DMS114 treated with DMSO at 0.1 percent for 48 hours (cell line): Measurements from ENCODE around the gene OTUB2.
A peak's percentile ranks its signal among the peaks of the same experiment; 100 is the strongest.
"Not testable (repeated sequence)": the region's sequence is repeated elsewhere in the genome, so short reads cannot be mapped to it uniquely, and the experiment has no call there.

Source experiments
- DNase-seq: peaks from one replicate; lab custom pipeline; 2025; ENCODE audit not compliant: unreplicated experiment; lab: John Stamatoyannopoulos, UW

OTUB2 gene

DNA sequence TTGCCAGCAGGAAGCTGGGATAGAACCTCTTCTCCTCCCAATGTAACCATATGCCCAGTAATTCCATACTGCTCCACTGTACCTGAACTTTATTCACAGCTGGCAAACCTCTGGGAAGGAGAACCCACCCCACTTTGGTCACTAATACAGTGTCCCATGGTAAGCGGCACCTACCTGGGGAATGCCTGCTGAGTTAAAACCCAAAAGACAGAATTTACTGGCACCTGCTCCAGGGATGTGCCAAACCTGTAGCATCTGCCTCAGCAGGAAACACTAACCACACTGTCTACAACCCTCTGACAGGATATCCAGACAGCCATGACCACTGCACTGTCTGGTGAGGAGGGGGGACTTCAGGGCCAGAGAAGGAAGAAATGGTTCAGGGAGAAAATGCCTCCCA lies 28.3 kb downstream of the OTUB2 start:
- DNase-seq = no peak

GRCh38 chr14:94054936-94055335 lies 28.8 kb downstream of the OTUB2 start:
- DNase-seq = no peak

- DNase-seq = no peak
These were observed 30.6 kb downstream of the OTUB2 start for GRCh38 chr14:94056579-94057308.

DNA sequence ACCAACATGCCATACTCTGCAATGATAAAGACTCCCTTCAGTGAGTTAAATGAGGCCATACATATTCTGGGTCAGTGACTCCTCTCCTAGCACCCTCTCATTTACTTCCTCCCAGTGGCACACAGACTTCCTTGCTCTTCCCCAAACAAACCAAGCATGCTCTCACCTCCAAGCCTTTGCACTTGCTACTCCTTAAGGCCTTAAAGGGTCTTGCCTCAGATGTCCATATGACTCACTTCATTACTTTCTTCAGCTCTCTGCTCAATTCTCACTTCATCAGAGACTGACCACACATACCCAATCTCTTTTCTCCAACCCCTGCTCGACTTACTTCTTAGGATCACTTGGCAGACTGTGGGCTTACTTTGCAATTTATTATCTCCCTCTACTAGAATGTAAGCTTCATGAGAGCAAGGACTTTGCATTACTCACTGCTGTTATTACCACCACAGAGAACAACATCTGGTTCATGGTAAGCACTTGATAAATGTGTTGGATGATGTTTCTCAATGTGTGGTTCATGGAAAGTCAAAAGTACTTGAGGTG lies 32.1 kb downstream of the OTUB2 start:
- DNase-seq = no peak

GRCh38 chr14:94058674-94059138 lies 32.6 kb downstream of the OTUB2 start:
- no peak for DNase-seq

DNA sequence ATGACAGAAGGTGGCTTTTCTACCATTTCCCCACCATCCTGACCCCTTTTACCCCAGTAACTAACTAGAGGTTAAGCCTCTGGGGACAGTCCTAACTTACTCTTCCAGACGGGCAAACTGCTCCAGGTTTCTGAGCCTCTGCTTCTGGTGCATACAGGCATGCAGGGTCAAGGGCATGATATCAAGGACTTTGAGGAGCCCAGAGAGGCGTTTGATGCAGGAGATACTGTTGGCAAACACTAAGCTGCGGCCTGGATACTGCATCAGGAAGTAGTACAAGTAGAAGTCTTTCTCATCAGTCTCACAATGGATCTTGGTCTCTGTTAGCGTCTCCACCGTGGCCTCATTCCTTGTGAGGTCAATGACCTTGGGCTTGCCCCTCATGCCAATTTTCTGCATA lies 33.9 kb downstream of the OTUB2 start:
- DNase-seq = no peak

DNA sequence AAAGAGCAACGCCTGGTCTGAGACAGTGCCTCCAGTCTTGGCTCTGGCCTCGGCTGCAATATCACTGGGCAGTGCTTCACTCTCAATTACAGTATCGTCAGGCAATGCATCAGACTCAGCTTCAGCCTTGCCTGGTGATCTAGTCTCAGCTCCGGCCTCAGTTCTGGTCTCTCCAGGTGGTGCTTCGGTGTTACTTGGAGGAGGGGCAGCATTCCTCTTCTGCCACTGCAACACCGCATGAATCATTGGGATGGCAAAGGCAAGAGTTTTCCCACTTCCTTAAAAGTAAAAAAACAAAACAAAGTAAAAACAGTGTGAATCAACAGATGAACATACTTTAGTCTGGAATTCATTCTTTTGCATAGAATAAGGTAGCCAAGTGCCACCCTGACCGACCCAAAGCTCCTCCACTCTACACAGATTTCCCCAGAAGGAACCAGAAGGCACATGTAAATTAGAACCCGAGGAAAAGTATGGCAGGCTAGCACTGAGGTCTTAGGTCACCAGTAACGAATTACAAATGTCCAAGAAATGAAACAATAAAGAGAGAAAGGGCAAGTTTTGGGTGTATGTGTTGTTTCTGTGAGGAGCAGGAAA lies 36.3 kb downstream of the OTUB2 start:
- DNase-seq = no peak

GRCh38 chr14:94066089-94066676 lies 40.0 kb downstream of the OTUB2 start:
- DNase-seq = no peak

DNA sequence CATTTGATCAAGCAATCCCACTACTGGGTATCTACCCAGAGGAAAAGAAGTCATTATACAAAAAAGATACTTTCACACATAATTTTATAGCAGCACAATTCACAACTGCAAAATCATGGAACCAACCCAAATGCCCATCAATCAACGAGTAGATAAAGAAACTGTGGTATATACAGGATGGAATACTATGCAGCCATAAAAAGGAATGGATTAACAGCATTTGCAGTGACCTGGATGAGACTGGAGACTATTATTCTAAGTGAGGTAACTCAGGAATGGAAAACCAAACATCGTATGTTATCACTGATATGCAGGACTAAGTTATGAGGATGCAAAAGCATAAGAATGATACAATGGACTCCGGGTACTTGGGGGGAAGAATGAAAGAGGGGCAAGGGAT lies 45.9 kb downstream of the OTUB2 start:
- not testable (repeated sequence) for DNase-seq

DNA sequence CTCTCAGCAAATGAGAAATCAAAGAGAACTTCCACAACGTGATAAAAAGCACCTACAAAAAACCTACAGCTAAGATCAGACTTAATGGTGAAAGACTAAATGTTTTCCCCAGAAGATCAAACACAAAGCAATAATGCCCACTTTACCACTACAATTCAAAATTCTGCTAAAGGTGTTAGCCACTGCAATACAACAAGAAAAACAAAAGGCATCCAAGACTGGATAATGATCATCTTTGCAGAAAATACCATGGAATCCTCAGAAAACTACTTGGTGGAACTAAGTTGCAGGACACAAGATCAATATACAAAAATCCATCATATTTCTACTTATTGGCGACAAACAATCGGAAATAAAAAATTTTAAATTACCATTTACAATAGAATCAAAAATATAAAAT lies 48.4 kb downstream of the OTUB2 start:
- DNase-seq = no peak

- no peak for DNase-seq
These were observed 48.9 kb downstream of the OTUB2 start for GRCh38 chr14:94075008-94075407.

DNA sequence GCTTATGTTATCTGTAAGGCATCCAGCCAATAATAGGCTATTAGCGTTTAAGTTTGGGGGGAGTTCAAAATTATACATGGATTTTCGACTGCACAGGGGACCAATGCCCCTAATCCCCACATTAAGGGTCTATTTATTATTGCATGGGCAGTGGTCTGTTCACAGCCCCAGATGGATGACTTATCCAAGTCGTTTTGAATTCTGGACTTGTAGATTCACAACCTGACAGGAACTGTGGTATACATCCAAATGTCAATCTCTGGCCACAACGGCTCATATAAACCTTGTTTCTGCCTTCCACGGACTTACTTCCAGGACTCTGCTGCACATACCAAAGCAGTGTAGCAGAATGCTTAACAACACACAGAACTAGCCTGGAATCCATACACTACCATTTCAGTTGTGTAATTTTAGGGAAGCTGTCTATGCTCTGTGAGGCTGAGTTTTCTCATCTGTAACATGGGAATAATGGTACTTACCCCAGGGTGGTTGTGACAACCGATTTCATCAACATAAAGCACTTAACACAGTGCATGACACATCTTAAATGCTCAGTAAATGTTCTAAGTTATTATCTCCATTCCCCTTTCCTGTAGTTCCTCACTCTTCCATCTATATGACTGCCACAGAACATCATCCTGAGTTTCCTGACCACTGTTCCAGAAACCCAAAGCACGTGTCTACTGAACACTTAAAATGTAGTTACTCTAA lies 51.1 kb downstream of the OTUB2 start:
- DNase-seq = no peak

GRCh38 chr14:94077823-94078222 lies 51.7 kb downstream of the OTUB2 start:
- no peak for DNase-seq

- no peak for DNase-seq
These were observed 53.9 kb downstream of the OTUB2 start for GRCh38 chr14:94079891-94080620.

- peak; percentile 85 for DNase-seq
These were observed 54.7 kb downstream of the OTUB2 start, which contains the start of the genes DDX24 and IFI27L1 for GRCh38 chr14:94080621-94081385. Gene DDX24, minus strand, starts transcription at chr14:94081202. Its CDS starts 1,460 bp downstream, at chr14:94079742. Gene IFI27L1, plus strand, starts transcription at chr14:94081310. Its CDS starts 15,628 bp downstream, at chr14:94096938.

DNA sequence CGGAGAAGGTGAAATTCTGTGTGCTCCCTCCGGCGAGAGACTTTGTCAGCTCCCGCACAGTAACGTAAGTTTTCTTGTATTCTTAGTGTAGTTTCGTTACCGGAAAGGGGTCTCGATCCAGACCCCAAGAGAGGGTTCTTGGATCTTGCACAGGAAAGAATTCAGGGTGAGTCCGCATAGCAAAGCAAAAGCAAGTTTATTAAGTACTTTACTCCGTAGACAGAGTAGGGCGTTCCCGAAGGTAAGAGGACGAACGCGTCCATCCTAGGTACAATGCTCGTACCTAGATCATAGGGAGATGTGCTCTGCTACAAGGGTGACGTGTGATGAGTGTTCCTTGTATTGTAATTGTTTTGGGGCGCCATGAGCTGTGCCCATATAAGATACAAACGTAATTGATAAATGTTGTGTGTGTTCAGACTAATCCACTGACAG lies 55.3 kb downstream of the OTUB2 start:
- no peak for DNase-seq

- no peak for DNase-seq
These were observed 61.8 kb downstream of the OTUB2 start for GRCh38 chr14:94087891-94088290.

GRCh38 chr14:94088516-94088915 lies 62.4 kb downstream of the OTUB2 start:
- no peak for DNase-seq

DNA sequence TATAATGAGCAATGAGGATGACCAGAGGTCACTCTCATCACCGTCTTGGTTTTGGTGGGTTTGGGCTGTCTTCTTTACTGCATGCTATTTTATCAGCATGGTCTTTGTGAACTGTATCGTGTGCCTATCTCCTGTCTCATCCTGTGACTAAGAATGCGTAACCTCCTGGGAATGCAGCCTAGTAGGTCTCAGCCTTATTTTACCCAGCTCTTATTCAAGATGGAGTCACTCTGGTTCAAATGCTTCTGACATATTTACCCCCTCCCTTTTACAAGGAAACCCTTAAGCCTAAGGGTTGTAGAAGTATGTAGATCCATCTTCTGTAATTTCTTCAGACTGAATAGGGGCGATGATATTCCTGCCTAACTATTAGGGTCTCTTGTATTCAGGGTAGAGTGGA lies 63.3 kb downstream of the OTUB2 start:
- DNase-seq = no peak

DNA sequence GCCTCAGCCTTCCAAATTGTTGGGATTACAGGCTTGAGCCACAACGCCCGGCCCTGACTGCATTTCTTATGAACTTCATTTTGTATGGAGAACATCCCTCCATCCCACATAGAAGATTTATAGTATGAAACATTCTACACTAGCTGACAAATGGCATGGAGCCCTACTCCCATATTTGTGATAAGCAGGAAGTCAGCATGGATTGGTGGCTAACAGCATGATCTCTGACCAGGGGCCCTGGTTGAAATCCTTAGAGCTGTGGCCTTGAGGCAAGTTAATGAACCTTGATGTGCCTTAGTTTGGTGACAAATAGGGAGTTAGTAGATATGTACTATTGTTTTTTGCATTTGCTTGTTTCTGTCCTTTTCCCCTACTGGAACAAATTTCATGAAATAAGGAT lies 67.3 kb downstream of the OTUB2 start:
- DNase-seq = no peak
